Breast epithelium (tissue), 4 donors: ENCODE results near the gene SEMA3G. TPM values are rescaled to one million over a fixed set of nuclear protein-coding genes. Genes with fewer than 3 reads are reported as not detected.

ENCODE experiments used
- DNase-seq, 2 donors: peaks; one replicate each; pipeline ENCODE4 v3.0.0-alpha.2; 2019; ENCODE audit warnings: low spot score in 2 of 2
- H3K27ac ChIP-seq, 2 donors: fragments of 200-600 bp; sonication (generic) in 1 of 2; one replicate each; pipeline ENCODE4 v1.5.1; 2016 to 2019; ENCODE audit warnings: mild to moderate bottlenecking in 1 of 2
- H3K27me3 ChIP-seq, 2 donors: fragments of 200-600 bp; sonication (generic) in 1 of 2; one replicate each; pipeline versions ENCODE4 v1.5.1 to v1.6.0; 2017 to 2019; ENCODE audit warnings: control low read depth in 1 of 2, mild to moderate bottlenecking in 1 of 2
- H3K36me3 ChIP-seq: fragments of 200-600 bp; one replicate; pipeline ENCODE4 v1.5.1; 2019
- H3K4me1 ChIP-seq, 2 donors: fragments of 200-600 bp; sonication (generic); one replicate each; pipeline ENCODE4 v1.5.1; 2016 to 2019; ENCODE audit warnings: control low read depth in 1 of 2
- H3K4me3 ChIP-seq, 3 donors: fragments of 200-600 bp; sonication (generic); 1 replicate in 2 of 3; 2 replicates in 1 of 3; pipeline ENCODE4 v1.5.1; 2016 to 2019; ENCODE audit warnings: mild to moderate bottlenecking in 3 of 3, moderate library complexity in 2 of 3
- H3K9me3 ChIP-seq, 2 donors: fragments of 200-600 bp; sonication (generic) in 1 of 2; one replicate each; pipeline ENCODE4 v1.5.1; 2016 to 2019; ENCODE audit warnings: control low read depth in 1 of 2
- CTCF ChIP-seq, 3 donors: fragments of 450-650 bp; IDR thresholded peaks; one replicate each; pipeline ENCODE4 v1.5.1; 2016 to 2017; ENCODE audit warnings: antibody characterized with exemption in 3 of 3, mild to moderate bottlenecking in 3 of 3, moderate library complexity in 3 of 3
- POLR2A ChIP-seq: fragments of 450-650 bp; IDR thresholded peaks from one replicate; pipeline ENCODE4 v1.6.1; 2016; ENCODE audit warnings: antibody characterized with exemption, mild to moderate bottlenecking, moderate library complexity
- POLR2AphosphoS5 ChIP-seq, 3 donors: sonication (generic); formaldehyde crosslinking; IDR thresholded peaks; one replicate each; pipeline ENCODE4 v1.6.1; 2017; ENCODE audit warnings: antibody characterized with exemption in 3 of 3
- intact Hi-C: fragments of 100-400 bp; cut with DNase I; formaldehyde crosslinking; loops from one replicate; pipeline ENCODE4 v1.15.1; 2023; ENCODE audit warnings: low total_unique reads
- total RNA-seq, 3 donors: library from RNA; depleted of rRNA; stranded (reverse); fragments of >200 nt; gene quantifications; one replicate each; pipeline ENCODE4 v1.1.0, GENCODE V29; 2016

SEMA3G gene
- total RNA-seq, 3 donors from 2014 or later = 12.3 to 255 (median 70.1) TPM

DNA sequence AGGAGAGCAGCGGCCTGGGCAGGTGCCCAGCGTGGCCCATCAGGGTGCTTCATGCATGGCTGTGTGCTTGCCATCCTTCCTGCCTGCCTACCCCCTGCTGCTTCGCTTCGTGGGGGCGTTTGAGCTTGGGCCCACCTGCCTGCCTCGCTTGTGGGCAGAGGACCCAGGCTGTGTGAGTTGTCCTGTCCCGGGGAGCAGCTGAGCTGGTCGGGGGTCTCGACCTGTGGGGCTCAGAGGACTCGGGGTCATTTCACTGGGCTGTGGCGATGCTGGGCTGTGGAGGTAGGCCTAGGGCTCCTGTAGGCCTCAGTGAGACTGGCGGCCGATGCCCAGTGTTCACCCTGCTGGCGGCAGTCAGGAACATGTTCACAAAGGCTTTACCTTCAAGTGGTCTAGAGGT is 38.2 kb upstream of the SEMA3G start:
- no peak for TF ChIP-seq CTCF (IDR thresholded peaks at IDR 0.05)
- no peak for TF ChIP-seq POLR2AphosphoS5 (IDR thresholded peaks at IDR 0.05)
- TF ChIP-seq POLR2A = no peak
- peak overlapping the region; percentile 67 to 81 for H3K27ac ChIP-seq
- H3K4me3 ChIP-seq = no peak overlapping the region
- H3K36me3 ChIP-seq = peaks cover 23% of the 10 kb centered on the region
- intact Hi-C loops = no loop called here
- no peaks in the 10 kb centered on the region for H3K9me3 ChIP-seq
- no peak for DNase-seq
- H3K27me3 ChIP-seq = no peaks in the 10 kb centered on the region
- H3K4me1 ChIP-seq = peaks cover 5 to 13% of the 10 kb centered on the region in 2 donors

- intact Hi-C loops = no loop called here
- Histone ChIP-seq H3K27ac (peak overlapping the region in 1 of 2 donors; percentile 81), H3K27me3 (no peaks in the 10 kb centered on the region), H3K9me3 (no peaks in the 10 kb centered on the region), H3K4me3 (no peak overlapping the region), H3K4me1 (peaks cover 5 to 13% of the 10 kb centered on the region in 2 donors), H3K36me3 (peaks cover 27% of the 10 kb centered on the region)
- DNase-seq = no peak
- TF ChIP-seq POLR2AphosphoS5 (IDR thresholded peaks at IDR 0.05) (no peak), CTCF (IDR thresholded peaks at IDR 0.05) (no peak)
These were observed 37.1 kb upstream of the SEMA3G start for GRCh38 chr3:52481819-52482521.

DNA sequence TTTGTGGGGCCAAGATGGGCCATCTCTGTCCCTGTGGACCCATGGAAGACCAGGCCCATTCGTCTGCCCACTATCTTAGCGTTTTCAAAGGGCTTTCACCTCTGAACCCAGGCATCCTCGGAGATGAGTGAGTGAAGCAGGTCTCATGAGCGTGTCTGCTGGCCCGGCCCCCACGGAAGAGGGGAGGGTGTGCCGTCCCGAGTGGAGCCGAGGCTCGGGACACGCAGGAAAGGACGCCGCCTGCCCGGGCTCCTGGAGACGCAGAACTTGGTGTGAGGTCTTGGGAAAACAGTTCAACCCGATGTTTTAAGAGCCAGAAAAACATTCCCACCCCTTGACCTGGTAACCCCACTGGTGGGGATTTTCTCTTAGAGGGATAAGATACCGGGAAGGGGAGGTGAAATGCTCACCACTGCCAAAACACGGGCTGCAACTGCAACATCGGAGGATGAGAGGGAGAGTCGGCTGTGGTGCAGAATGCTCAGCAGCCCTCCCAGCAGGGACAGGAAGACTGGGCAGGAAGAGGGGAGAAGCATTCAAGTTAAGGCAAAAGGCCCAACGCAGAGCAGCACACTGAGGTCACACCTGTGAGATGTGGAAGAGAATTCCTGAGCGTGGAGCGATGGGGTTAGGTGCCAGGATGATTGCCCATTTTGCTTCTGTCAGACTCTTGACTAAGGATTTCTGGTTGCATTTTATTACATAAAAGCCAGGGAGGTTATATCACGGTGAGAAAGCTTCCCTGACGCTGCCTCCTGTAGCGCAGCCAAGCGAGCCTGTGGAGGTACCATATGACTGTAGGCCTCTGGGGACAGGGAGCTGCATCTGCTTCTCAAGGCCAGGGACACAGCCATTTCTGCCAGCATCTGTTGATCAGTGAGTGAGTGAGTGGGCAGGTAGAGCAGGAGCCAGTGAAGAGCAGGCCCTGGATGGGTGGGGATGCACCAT is 36.1 kb upstream of the SEMA3G start:
- peaks cover 27% of the 10 kb centered on the region for H3K36me3 ChIP-seq
- intact Hi-C loops = no loop called here

DNA sequence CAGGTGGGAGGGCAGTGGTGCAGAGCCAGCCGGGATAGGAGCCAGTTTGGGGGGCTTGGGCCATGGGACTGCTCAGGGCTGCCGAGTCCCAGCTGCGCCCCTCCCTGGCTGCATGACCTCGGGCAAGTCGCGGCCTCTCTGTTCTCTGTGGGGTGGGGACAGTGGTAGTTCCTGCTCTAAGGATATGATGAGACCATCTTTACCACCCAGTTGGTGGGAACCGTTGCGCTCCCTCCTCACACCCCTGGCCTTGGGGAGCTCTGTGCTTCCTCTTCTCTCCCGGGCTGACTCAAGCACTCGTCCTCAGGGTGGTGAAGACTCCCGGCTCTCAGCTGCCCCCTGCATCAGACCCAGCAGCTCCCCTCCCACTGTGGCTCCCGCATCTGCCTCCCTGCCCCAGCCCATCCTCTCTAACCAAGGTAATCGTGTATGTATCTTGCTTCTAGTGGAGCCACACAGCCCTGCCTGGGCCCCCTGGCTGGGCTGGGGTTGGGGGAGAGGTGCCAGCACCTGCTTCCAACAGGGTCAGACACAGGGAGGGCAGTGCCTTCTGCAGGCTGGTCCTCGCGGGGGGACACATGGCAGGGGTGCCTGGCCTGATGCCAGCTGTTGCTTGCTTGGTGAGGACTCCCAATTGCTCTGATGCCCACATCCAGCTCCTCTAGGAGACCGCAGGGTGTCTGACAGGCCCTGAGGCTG is 35.1 kb upstream of the SEMA3G start:
- H3K27ac ChIP-seq = peak overlapping the region; percentile 11 to 66
- intact Hi-C loops = loop anchor here (10.0 kb wide), 1 partner anchor 55 kb away; the partner anchor contains the start of genes NT5DC2 and UQCC5

More for the DNA sequence above, 36.1 kb upstream of the SEMA3G start:
- Histone ChIP-seq H3K4me3 (no peak overlapping the region), H3K4me1 (peaks cover 5 to 13% of the 10 kb centered on the region in 2 donors), H3K27me3 (no peaks in the 10 kb centered on the region), H3K9me3 (no peaks in the 10 kb centered on the region), H3K27ac (peak overlapping the region in 1 of 2 donors; percentile 66)
- TF ChIP-seq CTCF (IDR thresholded peaks at IDR 0.05) = no peak
- no peak for DNase-seq

More for the DNA sequence above, 35.1 kb upstream of the SEMA3G start:
- TF ChIP-seq CTCF (IDR thresholded peaks at IDR 0.05) (no peak), POLR2A (no peak), POLR2AphosphoS5 (IDR thresholded peaks at IDR 0.05) (no peak)
- DNase-seq = no peak
- H3K27me3 ChIP-seq = no peaks in the 10 kb centered on the region
- H3K9me3 ChIP-seq = no peaks in the 10 kb centered on the region
- no peak overlapping the region for H3K4me3 ChIP-seq
- peaks cover 4 to 10% of the 10 kb centered on the region in 2 donors for H3K4me1 ChIP-seq
- H3K36me3 ChIP-seq = peaks cover 27% of the 10 kb centered on the region
